Measurements from ENCODE around the gene SGPP1. TPM values are rescaled to one million over a fixed set of nuclear protein-coding genes. Genes with fewer than 3 reads are reported as not detected.

Gene SGPP1
- total and polyA plus RNA-seq, 2 donors from 2014 or later: 20.9 to 24.0 TPM

DNA sequence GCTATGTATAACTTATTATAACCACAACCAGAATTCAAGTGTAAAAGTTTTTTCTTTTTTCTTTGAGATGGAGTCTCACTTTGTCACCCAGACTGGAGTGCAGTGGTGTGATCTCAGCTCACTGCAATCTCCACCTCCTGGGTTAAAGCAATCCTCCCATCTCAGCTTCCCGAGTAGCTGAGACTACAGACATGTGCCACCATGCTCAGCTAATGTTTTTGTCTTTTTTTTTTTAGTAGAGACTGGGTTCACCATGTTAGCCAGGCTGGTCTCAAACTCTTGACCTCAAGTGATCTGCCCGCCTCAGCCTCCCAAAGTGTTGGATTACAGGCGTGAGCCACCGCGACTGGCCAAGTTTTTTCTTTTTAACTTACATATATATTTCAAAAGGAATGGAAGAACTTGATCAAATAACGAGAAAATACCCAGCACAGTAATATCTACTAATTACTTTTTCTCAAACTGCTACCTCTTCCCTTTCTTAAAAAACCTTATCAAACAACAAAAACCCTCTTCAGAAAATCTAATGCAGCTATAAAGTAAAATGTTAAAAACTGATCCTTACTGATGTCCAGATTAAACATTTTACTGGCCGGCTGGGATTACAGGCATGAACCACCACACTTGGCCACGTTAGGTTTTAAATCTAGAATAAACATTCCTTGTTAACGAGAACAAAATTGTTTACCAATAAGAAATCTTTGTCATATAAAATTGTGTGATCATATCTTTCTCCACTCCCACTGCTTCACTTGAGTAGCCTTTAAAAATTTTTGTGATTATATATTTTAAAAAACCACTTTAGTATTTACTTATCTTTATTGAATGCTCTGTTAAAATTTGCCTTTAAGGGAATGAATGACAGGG lies 44.9 kb downstream of the SGPP1 start:
- Histone ChIP-seq H3K4me3 (ENCODE audit: low read length in 3 of 3) (no peak overlapping the region), H3K27me3 (ENCODE audit: control insufficient read depth, insufficient read depth, low read length) (no peaks in the 10 kb centered on the region), H3K9ac (ENCODE audit: low read length in 3 of 3) (no peak overlapping the region), H3K4me1 (ENCODE audit: control insufficient read depth in 2 of 3, insufficient read depth in 2 of 3, low read depth in 1 of 3, low read length in 3 of 3) (no peaks in the 10 kb centered on the region), H3K27ac (ENCODE audit: low read depth in 2 of 2, low read length in 2 of 2) (no peak overlapping the region), H3K9me3 (ENCODE audit: control insufficient read depth in 2 of 3, insufficient read depth in 1 of 3, low read length in 3 of 3) (no peaks in the 10 kb centered on the region), H3K36me3 (ENCODE audit: control insufficient read depth in 2 of 3, insufficient read depth in 3 of 3, low read length in 3 of 3) (no peaks in the 10 kb centered on the region)
- TF ChIP-seq, protein P1, sequence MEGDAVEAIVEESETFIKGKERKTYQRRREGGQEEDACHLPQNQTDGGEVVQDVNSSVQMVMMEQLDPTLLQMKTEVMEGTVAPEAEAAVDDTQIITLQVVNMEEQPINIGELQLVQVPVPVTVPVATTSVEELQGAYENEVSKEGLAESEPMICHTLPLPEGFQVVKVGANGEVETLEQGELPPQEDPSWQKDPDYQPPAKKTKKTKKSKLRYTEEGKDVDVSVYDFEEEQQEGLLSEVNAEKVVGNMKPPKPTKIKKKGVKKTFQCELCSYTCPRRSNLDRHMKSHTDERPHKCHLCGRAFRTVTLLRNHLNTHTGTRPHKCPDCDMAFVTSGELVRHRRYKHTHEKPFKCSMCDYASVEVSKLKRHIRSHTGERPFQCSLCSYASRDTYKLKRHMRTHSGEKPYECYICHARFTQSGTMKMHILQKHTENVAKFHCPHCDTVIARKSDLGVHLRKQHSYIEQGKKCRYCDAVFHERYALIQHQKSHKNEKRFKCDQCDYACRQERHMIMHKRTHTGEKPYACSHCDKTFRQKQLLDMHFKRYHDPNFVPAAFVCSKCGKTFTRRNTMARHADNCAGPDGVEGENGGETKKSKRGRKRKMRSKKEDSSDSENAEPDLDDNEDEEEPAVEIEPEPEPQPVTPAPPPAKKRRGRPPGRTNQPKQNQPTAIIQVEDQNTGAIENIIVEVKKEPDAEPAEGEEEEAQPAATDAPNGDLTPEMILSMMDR (IDR thresholded peaks at IDR 0.05; ENCODE audit: borderline replicate concordance, extremely low read depth, insufficient read depth): no peak
- intact Hi-C loops (cut with DNase I): no loop called here
- FAIRE-seq (no peak), DNase-seq (no peak)

DNA sequence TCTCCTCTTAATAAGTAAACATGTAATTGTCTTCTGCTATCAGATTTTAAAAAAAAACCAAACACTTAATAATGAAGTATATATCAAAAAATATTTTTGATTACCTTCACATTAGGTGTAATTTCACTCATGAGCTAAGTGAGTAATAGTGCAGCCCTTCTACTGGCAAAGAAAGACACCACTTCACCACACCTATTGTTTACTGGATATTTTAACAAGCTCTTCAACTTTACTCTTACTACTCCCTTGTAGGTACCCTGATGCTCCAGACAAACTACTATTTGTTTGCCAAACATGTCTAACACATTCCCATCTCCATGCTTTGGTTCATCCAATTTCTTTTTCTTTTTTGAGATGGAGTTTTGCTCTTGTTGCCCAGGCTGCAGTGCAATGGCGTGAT lies 49.3 kb downstream of the SGPP1 start:
- Histone ChIP-seq H3K27ac (ENCODE audit: low read depth in 2 of 2, low read length in 2 of 2) (peak overlapping the region in 1 of 2 donors; percentile 48), H3K9ac (ENCODE audit: low read length in 3 of 3) (no peak overlapping the region), H3K9me3 (ENCODE audit: control insufficient read depth in 2 of 3, insufficient read depth in 1 of 3, low read length in 3 of 3) (no peaks in the 10 kb centered on the region), H3K27me3 (ENCODE audit: control insufficient read depth, insufficient read depth, low read length) (no peaks in the 10 kb centered on the region), H3K4me1 (ENCODE audit: control insufficient read depth in 2 of 3, insufficient read depth in 2 of 3, low read depth in 1 of 3, low read length in 3 of 3) (peaks cover 0 to 3% (median 2%) of the 10 kb centered on the region in 3 donors), H3K4me3 (ENCODE audit: low read length in 3 of 3) (no peak overlapping the region), H3K36me3 (ENCODE audit: control insufficient read depth in 2 of 3, insufficient read depth in 3 of 3, low read length in 3 of 3) (no peaks in the 10 kb centered on the region)
- TF ChIP-seq, protein P1 (IDR thresholded peaks at IDR 0.05; ENCODE audit: borderline replicate concordance, extremely low read depth, insufficient read depth): no peak
- DNase-seq (no peak), FAIRE-seq (no peak)
- intact Hi-C loops (cut with DNase I): no loop called here

DNA sequence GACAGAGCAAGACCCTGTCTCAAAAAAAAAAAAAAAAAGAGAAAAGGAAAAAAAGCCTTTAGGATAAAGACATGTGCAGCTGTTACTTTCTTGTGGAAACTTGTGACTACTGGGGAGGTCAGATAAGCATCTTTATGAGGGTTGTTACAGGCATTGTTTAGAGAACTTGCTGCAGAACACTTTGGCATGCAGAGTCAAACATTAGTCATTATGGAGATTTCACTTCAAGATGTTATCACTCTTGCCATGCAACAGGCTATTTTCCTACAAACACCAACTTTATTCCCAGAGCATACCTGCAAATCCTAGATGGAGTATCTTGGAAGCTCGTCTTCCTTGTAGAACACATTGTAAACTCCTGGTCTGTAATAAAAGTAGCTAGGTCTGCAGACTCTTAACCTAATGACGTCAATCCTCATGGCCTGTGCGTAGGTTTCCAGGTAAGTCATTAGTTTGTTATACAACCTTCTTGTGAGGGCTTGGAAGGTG lies 49.9 kb downstream of the SGPP1 start:
- Histone ChIP-seq H3K4me3 (ENCODE audit: low read length in 3 of 3) (no peak overlapping the region), H3K9ac (ENCODE audit: low read length in 3 of 3) (no peak overlapping the region), H3K36me3 (ENCODE audit: control insufficient read depth in 2 of 3, insufficient read depth in 3 of 3, low read length in 3 of 3) (no peaks in the 10 kb centered on the region), H3K27me3 (ENCODE audit: control insufficient read depth, insufficient read depth, low read length) (no peaks in the 10 kb centered on the region), H3K4me1 (ENCODE audit: control insufficient read depth in 2 of 3, insufficient read depth in 2 of 3, low read depth in 1 of 3, low read length in 3 of 3) (peaks cover 0 to 7% (median 6%) of the 10 kb centered on the region in 3 donors), H3K27ac (ENCODE audit: low read depth in 2 of 2, low read length in 2 of 2) (peak overlapping the region in 1 of 2 donors; percentile 64), H3K9me3 (ENCODE audit: control insufficient read depth in 2 of 3, insufficient read depth in 1 of 3, low read length in 3 of 3) (no peaks in the 10 kb centered on the region)
- intact Hi-C loops (cut with DNase I): no loop called here
- DNase-seq: peak in 2 of 5 donors; percentile 65 to 74
- TF ChIP-seq, protein P1 (IDR thresholded peaks at IDR 0.05; ENCODE audit: borderline replicate concordance, extremely low read depth, insufficient read depth): no peak
- no peak for FAIRE-seq
